ENCODE data around the gene ZNF343.

ZNF343 gene

GRCh38 chr20:2508631-2509467, at the start of gene ZNF343:
ZNF343 (minus strand) TSS chr20:2508915; CDS start chr20:2493895, 15,020 bp downstream.
- H3K4me1 ChIP-seq (ENCODE audit: low read depth, poor library complexity, severe bottlenecking): no peaks in the 10 kb centered on the region
- TF ChIP-seq, protein P1, sequence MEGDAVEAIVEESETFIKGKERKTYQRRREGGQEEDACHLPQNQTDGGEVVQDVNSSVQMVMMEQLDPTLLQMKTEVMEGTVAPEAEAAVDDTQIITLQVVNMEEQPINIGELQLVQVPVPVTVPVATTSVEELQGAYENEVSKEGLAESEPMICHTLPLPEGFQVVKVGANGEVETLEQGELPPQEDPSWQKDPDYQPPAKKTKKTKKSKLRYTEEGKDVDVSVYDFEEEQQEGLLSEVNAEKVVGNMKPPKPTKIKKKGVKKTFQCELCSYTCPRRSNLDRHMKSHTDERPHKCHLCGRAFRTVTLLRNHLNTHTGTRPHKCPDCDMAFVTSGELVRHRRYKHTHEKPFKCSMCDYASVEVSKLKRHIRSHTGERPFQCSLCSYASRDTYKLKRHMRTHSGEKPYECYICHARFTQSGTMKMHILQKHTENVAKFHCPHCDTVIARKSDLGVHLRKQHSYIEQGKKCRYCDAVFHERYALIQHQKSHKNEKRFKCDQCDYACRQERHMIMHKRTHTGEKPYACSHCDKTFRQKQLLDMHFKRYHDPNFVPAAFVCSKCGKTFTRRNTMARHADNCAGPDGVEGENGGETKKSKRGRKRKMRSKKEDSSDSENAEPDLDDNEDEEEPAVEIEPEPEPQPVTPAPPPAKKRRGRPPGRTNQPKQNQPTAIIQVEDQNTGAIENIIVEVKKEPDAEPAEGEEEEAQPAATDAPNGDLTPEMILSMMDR (conservative IDR thresholded peaks at IDR 0.05; ENCODE audit: low read depth, low read length): no peak
- no peaks in the 10 kb centered on the region for H3K27me3 ChIP-seq (ENCODE audit: insufficient read depth, low read depth)
- peak within 1 kb of the TSS; percentile 91 for H2AFZ ChIP-seq (ENCODE audit: low read depth)
- H3K9ac ChIP-seq: peak within 1 kb of the TSS; percentile 60; the same call in 1 of the 2 replicates
- peak within 1 kb of the TSS; percentile 57 for H3K4me2 ChIP-seq
- H4K20me1 ChIP-seq (ENCODE audit: insufficient read depth): no peaks in the 10 kb centered on the region
- H3K79me2 ChIP-seq (ENCODE audit: insufficient read depth, low read depth): no peaks in the 10 kb centered on the region
- peak within 1 kb of the TSS; percentile 25; the same call in 1 of the 2 replicates for H3K27ac ChIP-seq
- no peak within 1 kb of the TSS for H3K4me3 ChIP-seq (IDR thresholded peaks at IDR 0.05; ENCODE audit: insufficient read depth, low read depth, low read length)
- no peaks in the 10 kb centered on the region for H3K36me3 ChIP-seq (ENCODE audit: insufficient read depth)

DNA sequence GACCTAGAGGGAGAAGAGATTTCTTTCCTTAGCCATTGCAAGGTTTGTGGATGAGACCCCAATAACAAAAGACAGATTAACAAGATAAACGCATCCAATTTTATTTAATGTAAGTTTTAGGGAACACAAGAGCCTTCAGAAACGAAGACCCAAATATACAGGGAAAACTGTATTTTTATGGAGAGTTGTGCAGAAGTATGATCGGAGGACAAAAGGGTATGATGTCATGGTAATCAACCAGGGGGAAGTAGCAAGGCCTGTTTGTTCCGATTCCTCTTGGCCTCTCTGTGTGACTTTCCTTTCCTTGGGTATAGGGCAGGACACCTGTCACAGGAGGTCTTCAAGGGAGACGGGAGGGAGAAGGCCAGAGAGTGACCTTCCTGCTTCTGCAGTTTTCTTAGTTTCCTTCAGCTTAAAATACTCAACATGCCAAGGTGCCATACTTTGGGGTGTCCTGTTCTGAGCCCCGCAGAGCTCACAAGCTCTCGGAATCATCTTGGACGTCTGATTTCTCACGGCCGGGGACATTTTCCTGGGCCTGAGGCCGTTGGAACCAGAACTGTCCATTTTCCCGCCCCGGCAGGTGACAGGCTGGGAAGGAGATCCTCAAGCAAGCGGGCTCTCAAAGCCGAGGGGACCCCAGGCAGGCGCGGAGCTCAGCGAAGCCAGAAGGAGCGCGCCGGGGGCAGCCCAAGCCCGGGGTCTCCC, 49.3 kb upstream of the ZNF343 start:
- no peaks in the 10 kb centered on the region for H3K4me1 ChIP-seq (ENCODE audit: low read depth, poor library complexity, severe bottlenecking)
- no peaks in the 10 kb centered on the region for H4K20me1 ChIP-seq (ENCODE audit: insufficient read depth)
- no peak overlapping the region for H3K4me3 ChIP-seq (IDR thresholded peaks at IDR 0.05; ENCODE audit: insufficient read depth, low read depth, low read length)
- H3K79me2 ChIP-seq (ENCODE audit: insufficient read depth, low read depth): no peaks in the 10 kb centered on the region
- H3K27me3 ChIP-seq (ENCODE audit: insufficient read depth, low read depth): no peaks in the 10 kb centered on the region
- H2AFZ ChIP-seq (ENCODE audit: low read depth): no peak overlapping the region
- H3K27ac ChIP-seq: no peak overlapping the region
- H3K4me2 ChIP-seq: no peak overlapping the region
- TF ChIP-seq, protein P1 (conservative IDR thresholded peaks at IDR 0.05; ENCODE audit: low read depth, low read length): no peak
- H3K9ac ChIP-seq: no peak overlapping the region
- H3K36me3 ChIP-seq (ENCODE audit: insufficient read depth): no peaks in the 10 kb centered on the region

GRCh38 chr20:2545594-2545993, 36.9 kb upstream of the ZNF343 start:
- Histone ChIP-seq H3K4me3 (IDR thresholded peaks at IDR 0.05; ENCODE audit: insufficient read depth, low read depth, low read length) (no peak overlapping the region), H3K9ac (no peak overlapping the region), H4K20me1 (ENCODE audit: insufficient read depth) (no peaks in the 10 kb centered on the region), H3K4me1 (ENCODE audit: low read depth, poor library complexity, severe bottlenecking) (no peaks in the 10 kb centered on the region), H3K27ac (no peak overlapping the region), H3K79me2 (ENCODE audit: insufficient read depth, low read depth) (no peaks in the 10 kb centered on the region), H2AFZ (ENCODE audit: low read depth) (no peak overlapping the region), H3K36me3 (ENCODE audit: insufficient read depth) (no peaks in the 10 kb centered on the region), H3K27me3 (ENCODE audit: insufficient read depth, low read depth) (no peaks in the 10 kb centered on the region), H3K4me2 (no peak overlapping the region)
- TF ChIP-seq, protein P1 (conservative IDR thresholded peaks at IDR 0.05; ENCODE audit: low read depth, low read length): no peak

GRCh38 chr20:2544211-2544610, 35.5 kb upstream of the ZNF343 start:
- H3K4me2 ChIP-seq: no peak overlapping the region
- H3K27me3 ChIP-seq (ENCODE audit: insufficient read depth, low read depth): no peaks in the 10 kb centered on the region
- H2AFZ ChIP-seq (ENCODE audit: low read depth): no peak overlapping the region
- H3K27ac ChIP-seq: no peak overlapping the region
- TF ChIP-seq, protein P1 (conservative IDR thresholded peaks at IDR 0.05; ENCODE audit: low read depth, low read length): no peak
- no peaks in the 10 kb centered on the region for H4K20me1 ChIP-seq (ENCODE audit: insufficient read depth)
- H3K36me3 ChIP-seq (ENCODE audit: insufficient read depth): no peaks in the 10 kb centered on the region
- H3K9ac ChIP-seq: no peak overlapping the region
- no peaks in the 10 kb centered on the region for H3K4me1 ChIP-seq (ENCODE audit: low read depth, poor library complexity, severe bottlenecking)
- no peaks in the 10 kb centered on the region for H3K79me2 ChIP-seq (ENCODE audit: insufficient read depth, low read depth)
- H3K4me3 ChIP-seq (IDR thresholded peaks at IDR 0.05; ENCODE audit: insufficient read depth, low read depth, low read length): no peak overlapping the region

All from KMS-11 (cell line).